ENCODE data around the gene DALRD3.
"Not testable (repeated sequence)": the region's sequence is repeated elsewhere in the genome, so short reads cannot be mapped to it uniquely, and the experiment has no call there.

The DALRD3 gene

DNA sequence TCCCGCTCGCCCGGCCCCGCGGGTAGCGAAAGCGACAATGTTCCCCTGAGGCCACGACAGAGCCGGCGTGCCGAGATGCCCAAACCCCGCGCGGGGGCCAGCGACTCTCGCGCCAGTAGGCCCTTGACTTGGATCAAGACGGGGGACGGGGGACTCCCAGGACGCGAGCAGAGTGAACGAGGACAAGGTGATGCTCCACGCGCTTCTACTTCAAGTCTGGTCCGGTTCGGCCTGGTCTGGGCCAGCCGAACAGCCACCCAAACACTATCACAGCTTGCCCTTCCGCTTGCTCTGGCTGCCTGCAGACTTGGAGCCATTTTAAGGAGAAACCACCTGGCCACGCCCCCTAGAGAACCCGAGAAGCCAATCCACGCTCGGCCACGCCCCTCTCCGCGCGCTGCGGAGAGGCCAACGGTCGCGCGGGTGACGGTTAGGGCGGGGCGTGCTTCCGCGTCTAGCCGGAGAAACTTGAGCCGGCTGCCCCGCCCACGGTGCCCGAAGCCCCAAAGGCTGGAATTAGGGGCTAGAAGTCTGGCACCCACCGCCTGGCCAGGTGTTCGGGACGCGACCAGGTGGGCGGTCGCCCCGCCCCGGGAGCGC lies 2.9 kb upstream of the DALRD3 start:
- DNase-seq: peak; percentile 92

DNA sequence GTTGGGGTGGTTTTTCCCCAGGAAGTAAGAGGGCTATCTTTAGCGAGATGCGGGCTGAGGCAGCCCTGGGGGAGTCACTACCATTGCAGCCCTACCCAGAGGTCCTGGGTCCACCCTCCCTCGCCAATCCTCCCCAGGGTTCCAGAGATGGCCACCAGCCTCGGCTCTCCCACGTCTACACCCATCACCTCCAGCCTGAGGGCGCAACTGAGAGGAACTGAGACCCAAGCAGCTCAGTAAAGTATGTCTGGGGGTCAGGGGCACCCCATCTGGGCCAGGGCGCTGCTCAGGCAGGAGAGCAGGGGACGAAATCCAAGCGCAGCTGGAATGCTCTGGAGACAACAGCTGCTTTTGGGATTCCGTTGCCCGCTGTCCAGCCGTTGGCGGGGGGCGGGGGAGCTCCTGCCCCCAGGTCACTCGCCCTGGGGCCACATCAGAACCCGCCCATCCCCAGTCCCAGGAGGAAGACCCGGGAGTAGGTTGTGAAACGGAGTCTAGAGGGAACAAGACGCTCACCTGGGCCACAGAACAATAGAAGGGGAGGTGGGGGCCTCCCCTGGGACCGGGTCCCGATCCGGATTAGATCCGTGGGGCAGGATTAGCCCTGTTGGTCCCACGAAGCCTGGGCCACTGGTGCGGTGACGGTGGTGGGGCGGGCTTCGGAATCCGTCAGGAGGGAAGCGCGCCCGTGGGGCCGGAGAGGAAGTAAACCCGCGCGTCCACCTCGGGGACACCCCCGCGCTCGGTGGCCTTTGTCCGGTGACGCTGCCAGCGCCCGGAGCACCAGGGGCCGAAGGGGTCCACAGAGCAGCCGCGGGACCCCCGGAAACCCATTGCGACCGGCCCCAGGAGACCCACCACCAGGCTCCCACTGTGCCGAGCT lies 2.2 kb upstream of the DALRD3 start:
- no peak for DNase-seq

DNA sequence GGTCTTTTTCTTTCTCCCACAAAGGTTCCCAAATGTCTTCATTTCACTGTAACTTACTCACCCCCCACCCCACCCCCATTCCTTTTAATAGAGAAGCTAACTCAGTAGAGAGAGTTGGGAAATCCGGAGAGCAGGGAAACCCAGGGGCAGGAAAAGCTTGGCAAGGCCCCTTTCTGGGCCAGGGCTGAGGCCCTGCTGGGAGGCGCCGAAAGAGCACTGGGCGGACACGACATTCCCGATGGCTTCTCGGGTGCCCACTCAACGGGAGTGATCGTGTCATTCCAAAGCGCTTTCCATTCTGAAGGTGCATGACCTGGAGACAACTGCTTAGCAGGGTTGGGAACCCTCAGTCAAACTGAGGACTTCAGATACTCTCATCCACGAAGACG lies 1.6 kb upstream of the DALRD3 start:
- no peak for DNase-seq

DNA sequence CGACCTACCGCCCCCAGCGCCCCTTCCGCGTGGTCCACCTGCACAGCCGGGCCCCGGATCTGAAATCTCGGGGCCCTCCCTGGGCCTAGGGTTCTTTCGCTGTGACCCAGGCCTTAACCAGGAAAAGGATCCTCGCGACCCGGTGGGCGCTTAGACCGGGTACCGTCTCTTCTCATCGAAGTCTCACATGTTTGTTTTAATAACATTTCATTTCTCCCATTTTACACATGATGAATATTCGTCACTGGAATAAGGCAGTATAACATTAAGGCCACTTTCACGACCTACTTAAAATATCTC lies 277 bp upstream of the DALRD3 start:
- no peak for DNase-seq

DNA sequence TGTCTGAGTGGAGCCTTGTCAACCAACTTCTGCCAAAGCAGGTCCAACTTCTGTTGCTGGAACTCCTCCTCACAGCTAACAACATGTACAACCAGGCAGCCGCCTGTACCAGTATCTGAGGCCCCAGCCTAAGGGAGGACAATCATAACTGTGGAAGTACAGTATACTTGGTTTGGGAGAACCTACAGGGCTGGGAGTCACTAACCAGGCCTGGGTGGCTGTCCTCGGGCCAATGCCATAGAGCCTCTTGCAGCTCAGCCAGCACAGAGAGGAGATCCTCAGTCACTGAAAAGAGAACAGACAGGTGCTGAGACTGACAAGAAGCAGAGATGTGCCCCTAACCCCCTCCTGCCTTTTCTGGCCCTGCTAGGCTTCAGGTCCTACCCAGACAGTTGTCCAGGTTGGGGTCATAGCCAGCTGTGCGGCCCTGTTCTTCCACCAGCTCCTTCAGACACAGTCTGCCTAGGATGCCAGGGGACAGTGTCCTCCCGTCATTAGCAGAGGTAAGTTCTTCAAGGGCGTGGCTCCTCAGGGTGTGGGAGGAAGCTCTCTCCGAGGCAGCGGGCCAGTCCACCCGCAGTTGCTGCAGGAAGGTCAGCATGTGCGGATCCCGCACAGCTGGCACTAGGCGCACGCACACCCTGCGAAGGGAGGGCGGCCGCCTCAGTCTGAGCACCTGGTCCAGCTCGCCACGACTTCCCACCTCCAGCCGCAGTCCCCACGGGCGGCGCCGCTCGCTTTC lies 980 bp downstream of the DALRD3 start:
- DNase-seq: no peak

DNA sequence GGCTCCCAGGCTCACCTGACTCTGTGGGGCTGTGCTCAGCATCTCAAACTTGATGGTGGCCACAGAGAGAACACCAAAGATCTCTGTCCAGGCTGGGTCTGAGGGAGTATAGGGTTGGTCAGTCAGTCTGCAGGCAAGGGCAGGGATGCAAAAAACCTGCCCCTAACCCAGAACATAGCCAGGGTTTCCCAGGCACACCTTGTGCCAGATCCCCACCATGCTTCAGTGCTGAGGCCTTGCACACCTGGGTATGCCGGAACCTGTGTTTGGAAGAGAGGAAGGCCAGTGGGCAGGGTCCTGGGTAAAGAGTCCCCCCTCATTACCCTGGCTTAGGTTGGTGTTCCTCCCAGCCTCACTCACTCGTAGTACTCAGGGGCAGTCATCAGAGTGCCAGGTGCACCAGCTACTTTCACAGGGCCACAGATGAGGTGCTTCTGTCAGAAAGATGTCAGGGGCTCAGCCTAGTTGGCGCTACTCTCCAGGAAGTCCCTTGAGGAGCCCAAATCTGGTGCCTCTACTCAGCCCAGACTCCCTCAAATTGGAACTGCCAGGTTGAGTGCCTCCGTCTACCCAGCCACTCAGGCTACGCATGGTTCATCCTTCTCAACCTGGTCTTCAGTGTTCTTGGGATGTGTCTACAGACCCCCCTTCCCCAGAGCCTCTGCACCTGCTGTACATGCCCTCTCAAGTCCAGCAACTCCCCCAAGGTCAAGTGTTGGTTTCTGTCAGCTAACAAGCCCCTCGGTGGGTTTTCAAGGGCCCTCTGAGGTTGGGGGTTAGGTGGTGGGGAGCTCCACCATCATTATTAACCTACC lies 1.8 kb downstream of the DALRD3 start:
- no peak for DNase-seq

DNA sequence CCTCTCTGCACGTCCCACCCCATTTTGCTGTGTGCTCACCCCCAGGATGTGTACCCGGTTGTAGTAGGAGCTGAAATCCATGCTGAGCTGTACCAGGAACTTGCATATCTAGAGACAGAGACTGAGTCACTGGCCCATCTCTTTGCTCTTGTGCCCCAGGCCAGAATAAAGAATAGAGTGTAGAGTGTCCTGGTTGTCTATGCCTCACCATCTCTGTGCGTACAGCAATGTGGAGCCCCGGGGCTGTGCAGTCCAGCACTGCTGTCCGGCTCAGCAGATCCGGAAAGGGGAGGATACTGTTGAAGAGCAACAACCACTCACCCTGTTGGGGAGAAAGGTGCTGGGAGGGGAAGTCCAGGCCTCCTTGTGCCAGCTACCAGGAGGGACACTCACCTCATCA lies 2.6 kb downstream of the DALRD3 start:
- no peak for DNase-seq

DNA sequence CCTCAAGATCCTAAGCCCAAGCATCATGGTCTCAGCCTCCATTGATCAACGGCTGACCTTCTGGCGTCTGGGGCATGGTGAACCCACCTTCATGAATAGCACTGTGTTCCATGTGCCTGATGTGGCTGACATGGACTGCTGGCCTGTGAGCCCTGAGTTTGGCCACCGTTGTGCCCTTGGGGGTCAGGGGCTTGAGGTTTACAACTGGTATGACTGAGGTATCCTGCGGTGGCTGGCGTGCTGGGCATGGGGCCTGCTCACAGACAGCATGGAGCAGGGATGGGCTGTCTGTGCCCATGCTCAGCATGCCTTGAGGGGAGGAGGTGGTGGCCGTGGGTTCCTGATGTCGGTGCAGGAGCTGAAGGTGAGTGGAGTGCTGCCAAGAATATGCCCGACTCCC lies 3.3 kb downstream of the DALRD3 start:
- DNase-seq: no peak

DNA sequence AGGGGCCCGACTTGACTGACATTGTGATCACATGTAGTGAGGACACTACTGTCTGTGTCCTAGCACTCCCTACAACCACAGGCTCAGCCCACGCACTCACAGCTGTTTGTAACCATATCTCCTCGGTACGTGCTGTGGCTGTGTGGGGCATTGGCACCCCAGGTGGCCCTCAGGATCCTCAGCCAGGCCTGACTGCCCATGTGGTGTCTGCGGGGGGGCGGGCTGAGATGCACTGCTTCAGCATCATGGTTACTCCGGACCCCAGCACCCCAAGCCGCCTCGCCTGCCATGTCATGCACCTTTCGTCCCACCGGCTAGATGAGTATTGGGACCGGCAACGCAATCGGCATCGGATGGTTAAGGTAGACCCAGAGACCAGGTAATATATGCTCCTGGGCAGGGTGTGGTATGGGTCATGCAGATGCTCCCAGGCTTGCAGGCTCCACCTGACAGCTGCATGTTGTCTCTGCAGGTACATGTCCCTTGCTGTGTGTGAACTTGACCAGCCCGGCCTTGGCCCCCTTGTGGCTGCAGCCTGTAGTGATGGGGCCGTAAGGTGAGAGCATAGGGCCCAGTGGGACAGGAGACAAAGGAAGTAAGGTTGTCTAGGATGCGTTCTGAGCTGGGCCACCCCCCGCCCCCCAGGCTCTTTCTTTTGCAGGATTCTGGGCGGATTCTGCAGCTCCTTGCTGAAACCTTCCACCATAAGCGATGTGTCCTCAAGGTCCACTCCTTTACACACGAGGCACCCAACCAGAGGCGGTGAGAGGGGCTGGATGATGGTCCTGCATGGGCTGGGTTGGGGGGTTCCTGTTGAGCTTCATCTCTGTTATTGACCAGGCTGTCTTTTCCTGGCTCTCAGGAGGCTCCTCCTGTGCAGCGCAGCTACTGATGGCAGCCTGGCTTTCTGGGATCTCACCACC lies 4.4 kb downstream of the DALRD3 start:
- DNase-seq: no peak

DNA sequence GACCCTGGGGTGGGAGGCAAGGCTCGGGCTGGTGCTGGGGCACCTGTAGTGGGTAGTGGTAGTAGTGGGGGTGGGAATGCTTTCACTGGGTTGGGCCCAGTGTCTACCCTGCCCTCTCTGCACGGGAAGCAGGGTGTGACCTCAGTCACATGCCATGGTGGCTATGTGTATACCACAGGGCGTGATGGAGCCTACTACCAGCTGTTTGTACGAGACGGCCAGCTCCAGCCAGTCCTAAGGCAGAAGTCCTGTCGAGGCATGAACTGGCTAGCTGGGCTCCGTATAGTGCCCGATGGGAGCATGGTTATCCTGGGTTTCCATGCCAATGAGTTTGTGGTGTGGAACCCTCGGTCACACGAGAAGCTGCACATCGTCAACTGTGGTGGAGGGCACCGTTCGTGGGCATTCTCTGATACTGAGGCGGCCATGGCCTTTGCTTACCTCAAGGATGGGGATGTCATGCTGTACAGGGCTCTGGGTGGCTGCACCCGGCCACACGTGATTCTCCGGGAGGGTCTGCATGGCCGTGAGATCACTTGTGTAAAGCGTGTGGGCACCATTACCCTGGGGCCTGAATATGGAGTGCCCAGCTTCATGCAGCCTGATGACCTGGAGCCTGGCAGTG lies 5.2 kb downstream of the DALRD3 start:
- no peak for DNase-seq

DNA sequence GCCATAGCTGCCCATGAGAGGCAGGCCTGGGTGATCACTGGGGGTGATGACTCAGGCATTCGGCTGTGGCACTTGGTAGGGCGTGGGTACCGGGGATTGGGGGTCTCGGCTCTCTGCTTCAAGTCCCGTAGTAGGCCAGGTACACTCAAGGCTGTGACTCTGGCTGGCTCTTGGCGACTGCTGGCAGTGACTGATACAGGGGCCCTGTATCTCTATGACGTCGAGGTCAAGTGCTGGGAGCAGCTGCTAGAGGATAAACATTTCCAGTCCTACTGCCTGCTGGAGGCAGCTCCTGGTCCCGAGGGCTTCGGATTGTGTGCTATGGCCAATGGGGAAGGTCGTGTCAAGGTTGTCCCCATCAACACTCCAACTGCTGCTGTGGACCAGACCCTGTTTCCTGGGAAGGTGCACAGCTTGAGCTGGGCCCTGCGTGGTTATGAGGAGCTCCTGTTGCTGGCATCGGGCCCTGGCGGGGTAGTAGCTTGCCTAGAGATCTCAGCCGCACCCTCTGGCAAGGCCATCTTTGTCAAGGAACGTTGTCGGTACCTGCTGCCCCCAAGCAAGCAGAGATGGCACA lies 5.9 kb downstream of the DALRD3 start:
- no peak for DNase-seq

DNA sequence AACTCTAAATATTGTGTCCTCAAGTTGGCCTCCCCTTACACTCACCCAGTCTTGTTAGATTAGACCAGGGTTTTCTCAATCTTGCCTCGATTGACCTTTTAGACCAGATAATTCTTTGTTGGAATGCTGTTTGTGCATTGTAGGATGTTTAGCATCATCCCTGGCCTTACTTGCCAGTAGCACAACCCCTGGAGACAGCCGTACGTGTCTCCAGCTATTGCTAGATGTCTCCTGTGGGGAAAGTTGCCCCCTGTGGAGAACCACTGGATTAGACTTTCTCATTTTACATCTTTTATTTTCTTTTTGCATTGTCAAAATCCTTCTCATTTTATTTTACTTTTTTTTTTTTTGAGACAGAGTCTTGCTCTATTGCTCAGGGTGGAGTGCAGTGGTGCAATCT lies 9.0 kb downstream of the DALRD3 start:
- no peak for DNase-seq

DNA sequence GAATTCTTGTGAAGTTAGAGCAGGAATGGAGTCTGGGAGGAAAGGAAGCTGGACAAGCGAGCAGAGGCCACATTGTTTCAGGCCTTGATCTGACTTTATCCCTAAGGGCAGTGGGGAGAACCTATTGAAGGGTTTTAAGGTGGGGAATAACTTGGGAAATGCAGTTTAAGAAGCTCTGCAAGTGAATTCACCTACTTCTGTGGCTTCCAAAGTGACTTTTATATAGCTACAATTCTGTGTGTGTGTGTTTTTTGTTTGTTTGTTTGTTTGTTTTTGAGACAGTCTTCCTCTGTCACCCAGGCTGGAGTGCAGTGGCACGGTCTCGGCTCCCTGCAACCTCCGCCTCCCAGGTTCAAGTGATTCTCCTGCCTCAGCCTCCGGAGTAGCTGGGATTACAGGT lies 9.8 kb downstream of the DALRD3 start:
- not testable (repeated sequence) for DNase-seq

DNA sequence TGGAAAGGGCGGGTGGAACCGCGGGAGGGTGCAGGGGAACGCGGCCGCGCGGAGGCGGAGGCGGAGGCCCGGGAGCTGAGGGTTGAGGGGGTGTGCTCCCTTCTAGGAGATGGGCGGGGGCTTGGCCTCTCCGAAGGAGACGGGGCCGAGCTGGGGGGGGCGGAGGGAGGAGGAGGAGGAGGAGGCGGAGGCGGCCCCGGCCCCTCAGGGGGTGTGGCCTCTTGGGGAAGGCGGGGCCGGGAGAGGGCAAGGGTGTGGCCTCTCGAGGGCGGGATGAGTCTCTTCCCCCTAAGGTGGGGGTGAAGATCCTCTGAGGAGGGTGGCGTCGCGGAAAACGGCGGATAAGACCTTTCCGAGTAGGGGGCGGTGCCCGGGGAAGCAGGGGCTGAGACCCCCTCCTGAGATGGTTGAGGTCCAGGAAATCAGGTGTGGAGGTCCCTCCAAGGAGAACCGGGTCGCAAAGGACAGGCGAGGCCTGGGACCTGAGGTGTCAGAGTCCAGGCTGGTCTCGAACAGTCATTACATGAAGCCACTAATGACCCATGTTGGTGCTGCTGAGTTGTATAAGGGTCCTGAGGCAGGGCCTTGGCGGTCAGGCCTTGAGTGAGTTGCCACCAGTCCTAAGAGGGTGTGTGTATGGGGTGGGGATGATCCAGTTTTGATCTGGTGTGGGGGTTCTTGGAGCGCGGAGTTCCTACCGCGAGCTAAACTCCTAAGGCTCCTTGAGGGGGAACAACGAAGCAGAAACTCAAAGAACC lies 10.4 kb downstream of the DALRD3 start:
- DNase-seq: peak; percentile 56

DNA sequence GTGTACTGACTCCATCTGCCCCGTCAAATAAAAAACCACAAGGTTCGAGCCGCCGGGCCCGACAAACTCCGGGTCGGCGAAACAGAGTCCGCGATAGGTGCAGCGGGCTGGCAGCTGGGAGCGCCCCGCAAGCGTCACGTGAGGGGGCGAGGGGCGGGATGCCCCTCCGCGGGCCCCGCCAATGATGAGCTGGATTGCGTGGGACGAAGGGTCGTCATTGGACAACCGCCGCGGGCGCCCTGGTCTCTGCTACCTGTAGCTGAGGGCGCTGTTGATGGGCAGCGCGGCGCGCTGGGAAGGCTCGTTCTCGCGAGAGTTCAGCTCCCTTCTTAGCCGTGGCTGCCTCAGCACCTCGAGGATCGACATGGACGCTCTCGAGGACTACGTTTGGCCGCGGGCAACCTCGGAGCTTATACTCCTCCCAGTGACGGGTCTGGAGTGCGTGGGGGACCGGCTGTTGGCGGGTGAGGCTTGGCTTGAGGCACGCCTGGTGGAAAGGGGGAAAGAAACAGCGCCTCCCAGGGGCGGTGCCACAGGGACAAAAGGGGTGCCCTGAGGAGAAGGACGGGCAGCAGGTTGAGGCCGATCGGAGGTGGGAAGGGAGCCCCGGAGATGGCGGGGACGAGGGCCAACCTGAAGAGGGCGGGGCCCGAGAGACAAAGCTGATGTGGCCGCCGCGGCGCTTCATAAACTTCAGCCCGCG lies 11.2 kb downstream of the DALRD3 start, which contains the start of gene WDR6:
WDR6 (plus strand) TSS at position 324 of the 703 bp plus-strand sequence; CDS start at position 365, 41 bp downstream.
- peak; percentile 87 for DNase-seq

DNA sequence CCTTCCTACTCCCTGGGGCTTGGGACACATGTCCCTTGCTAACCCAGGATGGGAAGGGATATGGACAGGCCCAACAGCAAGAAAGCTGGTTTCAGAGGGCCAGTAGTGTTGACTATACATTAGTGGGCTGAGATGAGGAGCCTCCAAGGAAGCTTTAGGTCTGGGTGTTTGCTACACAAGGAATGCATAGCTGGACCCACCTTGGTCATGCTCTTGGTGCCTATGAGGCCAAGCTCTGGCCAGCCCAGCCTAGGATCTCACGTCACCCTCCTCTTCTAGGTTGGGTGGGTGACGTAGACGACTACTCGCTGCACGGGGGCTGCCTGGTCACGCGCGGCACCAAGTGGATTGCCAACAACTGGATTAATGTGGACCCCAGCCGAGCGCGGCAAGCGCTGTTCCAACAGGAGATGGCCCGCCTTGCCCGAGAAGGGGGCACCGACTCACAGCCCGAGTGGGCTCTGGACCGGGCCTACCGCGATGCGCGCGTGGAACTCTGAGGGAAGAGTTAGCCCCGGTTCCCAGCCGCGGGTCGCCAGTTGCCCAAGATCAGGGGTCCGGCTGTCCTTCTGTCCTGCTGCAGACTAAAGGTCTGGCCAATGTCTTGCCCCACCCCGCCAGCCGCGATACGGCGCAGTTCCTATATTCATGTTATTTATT lies 11.8 kb downstream of the DALRD3 start:
- DNase-seq: no peak

DNA sequence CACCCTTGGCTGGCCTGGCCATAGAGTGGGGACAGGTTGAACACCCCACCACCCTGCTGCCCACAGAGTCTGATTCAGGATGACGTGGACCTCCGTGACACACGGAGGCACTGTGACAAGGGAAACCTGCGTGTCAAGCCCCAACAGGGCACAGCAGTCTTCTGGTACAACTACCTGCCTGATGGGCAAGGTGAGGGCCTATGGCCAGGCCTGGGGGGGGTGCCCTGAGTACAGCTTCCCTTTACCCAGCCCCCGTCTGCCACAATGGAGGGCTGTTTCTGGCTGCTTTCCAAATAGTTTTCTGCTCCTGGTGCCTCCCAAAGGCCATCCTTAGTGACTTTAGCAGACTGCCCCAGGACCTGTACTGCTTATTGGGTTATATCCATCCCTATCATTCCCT lies 12.4 kb downstream of the DALRD3 start:
- no peak for DNase-seq

DNA sequence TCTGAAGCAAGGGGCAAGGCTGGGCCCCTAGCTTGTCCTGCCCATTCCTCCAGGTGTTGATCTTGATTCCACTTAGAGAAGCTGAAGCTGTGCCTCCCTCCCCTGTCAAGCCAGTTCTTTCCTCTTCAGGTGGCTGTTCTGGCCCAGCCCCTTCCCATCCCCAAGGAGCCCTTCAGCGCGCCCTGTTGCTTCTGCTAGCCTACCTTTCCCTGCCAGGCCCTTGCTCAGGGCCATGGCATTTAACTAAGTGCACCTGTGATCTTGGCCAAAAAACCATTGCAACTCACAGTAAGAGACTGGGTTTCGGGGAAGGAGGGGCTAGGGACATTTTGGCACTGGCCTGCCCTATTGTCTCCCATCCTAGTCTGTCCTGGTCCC lies 13.1 kb downstream of the DALRD3 start:
- no peak for DNase-seq

Data from NCI-H1105 (cell line).